Measurements from ENCODE around the gene KRTAP5-9.

GRCh38 chr11:71532036-71532610 lies 16.1 kb upstream of the KRTAP5-9 start:
- no peak for TF ChIP-seq CTCF (IDR thresholded peaks at IDR 0.05)
- no peak for TF ChIP-seq POLR2A (IDR thresholded peaks at IDR 0.05)
